Fibroblast of the aortic adventitia (primary cell): ENCODE data around the gene SMOC2. TPM values are rescaled to one million over a fixed set of nuclear protein-coding genes. Genes with fewer than 3 reads are reported as not detected.

ENCODE experiments used
- DNase-seq: peaks from one replicate; pipeline ENCODE4 v3.0.0-alpha.2; 2010; ENCODE audit warnings: low read depth
- H3K4me3 ChIP-seq: 2 replicates; pipeline ENCODE4 v1.5.1; 2011; ENCODE audit warnings: low read depth, mild to moderate bottlenecking, control low read depth, low read length, moderate library complexity
- total RNA-seq: library from RNA; depleted of rRNA; stranded (reverse); fragments of >200 nt; gene quantifications from 2 replicates; pipeline ENCODE4 v1.2.3, GENCODE V29; 2012; ENCODE audit warnings: low replicate concordance
- TF ChIP-seq, protein P1 (sequence below): IDR thresholded peaks from 2 replicates; pipeline ENCODE4 v1.5.1; 2011; ENCODE audit warnings: mild to moderate bottlenecking, low read length, control low read depth, inconsistent platforms; ENCODE audit not compliant: insufficient read depth

The SMOC2 gene
- total RNA-seq, 1 donor = 0.09 TPM

DNA sequence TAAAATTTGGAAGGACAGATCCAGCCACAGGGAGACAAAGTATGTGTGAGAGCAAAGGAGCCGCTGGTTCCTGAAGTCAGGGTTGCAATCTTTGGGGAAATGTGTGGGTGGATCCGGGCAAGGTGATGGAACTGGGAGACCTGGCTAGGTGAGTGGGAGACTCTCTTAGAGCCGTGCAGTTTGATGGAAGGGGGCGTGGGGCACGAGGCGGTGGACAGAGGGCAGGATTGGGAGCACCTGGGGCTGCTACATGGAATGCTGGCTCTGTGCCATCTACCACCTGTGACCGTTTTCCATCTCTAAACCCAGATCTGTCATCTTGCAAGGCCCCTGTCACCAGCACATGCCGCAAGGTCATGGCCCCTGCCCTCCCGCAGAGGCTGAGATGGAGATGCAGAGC is 268.4 kb downstream of the SMOC2 start:
- H3K4me3 ChIP-seq = no peak overlapping the region
- no peak for DNase-seq
- TF ChIP-seq, protein P1, sequence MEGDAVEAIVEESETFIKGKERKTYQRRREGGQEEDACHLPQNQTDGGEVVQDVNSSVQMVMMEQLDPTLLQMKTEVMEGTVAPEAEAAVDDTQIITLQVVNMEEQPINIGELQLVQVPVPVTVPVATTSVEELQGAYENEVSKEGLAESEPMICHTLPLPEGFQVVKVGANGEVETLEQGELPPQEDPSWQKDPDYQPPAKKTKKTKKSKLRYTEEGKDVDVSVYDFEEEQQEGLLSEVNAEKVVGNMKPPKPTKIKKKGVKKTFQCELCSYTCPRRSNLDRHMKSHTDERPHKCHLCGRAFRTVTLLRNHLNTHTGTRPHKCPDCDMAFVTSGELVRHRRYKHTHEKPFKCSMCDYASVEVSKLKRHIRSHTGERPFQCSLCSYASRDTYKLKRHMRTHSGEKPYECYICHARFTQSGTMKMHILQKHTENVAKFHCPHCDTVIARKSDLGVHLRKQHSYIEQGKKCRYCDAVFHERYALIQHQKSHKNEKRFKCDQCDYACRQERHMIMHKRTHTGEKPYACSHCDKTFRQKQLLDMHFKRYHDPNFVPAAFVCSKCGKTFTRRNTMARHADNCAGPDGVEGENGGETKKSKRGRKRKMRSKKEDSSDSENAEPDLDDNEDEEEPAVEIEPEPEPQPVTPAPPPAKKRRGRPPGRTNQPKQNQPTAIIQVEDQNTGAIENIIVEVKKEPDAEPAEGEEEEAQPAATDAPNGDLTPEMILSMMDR = no peak

DNA sequence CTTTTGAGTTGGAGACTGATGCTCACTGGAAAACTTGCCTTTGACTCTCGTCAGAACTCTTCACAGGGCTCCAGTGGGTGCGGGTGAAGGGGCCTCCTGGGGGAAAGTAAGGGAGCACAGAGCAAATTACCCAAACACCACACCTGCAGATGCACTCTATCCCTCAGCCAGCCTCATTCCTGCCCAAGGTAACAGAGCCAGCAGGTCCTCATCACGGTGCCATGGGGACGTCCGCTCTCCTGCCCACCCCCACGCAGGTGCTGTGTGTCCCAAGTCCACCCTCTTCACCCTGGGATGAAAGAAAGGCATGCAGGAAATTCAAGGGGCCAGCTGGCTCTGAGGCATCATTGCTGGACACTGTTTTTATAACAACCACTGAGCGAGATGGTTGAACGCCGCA is 269.0 kb downstream of the SMOC2 start:
- no peak overlapping the region for H3K4me3 ChIP-seq
- TF ChIP-seq, protein P1 = no peak
- DNase-seq = no peak

DNA sequence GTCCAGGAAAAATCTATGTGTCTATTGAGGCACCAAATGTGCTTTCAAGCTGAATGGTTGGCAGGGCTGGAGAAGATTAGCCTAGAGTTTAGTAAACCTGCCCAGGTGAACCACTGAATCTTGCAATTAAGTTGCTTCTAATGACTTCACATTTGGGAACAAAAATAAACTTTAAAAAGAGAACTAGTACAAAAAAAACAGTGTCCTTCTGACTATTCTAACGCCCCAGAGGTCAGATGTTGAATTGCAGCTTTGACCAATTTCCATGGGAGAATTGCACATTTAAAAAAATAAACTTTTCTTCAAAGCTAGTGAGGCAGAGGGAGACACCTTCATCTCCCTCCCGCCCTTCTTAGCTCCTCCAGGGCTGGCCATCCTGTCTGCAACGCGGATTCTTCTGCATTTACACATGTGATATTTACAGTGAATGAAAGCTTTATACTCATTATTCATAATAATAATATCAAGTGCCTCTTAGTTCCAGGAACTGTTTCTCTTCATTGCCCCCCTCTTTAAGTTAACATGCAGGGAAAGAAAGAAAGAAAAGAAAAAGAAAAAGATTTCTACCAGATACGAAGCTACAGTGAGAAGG is 270.2 kb downstream of the SMOC2 start:
- peak; percentile 20 for DNase-seq
- no peak overlapping the region for H3K4me3 ChIP-seq
- TF ChIP-seq, protein P1 = peak; percentile 54

DNA sequence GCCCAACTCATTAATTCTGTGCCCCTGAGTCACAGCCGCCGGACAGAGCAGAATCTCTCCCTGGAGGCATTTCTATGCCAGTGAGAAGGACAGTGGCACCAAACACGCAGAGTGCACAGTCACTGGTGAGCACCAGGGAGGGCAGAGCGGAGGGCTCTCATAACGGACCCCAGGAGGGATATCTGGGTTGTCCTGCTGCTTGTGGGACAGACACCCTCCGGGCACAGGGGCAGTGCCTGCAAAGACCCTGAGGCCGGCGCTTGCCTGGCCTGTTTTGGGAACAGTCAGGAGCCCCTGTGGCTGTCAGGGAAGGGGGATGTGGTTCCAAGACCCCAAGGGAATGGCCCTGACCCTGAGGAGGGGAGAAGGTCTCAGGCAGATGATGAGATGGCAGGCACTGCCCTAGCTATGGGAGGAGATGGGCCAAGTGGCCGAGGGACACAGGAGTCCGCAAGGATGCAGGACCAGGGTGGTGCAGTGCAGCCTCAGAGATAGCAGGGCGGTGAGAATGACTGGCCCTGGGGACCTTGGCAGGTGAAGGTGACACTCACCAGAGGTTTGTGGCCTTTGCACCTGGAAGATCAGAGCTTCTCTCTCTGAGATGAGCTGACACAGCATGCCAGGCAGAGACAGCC is 270.8 kb downstream of the SMOC2 start:
- no peak for DNase-seq
- TF ChIP-seq, protein P1 = no peak
- H3K4me3 ChIP-seq = no peak overlapping the region

DNA sequence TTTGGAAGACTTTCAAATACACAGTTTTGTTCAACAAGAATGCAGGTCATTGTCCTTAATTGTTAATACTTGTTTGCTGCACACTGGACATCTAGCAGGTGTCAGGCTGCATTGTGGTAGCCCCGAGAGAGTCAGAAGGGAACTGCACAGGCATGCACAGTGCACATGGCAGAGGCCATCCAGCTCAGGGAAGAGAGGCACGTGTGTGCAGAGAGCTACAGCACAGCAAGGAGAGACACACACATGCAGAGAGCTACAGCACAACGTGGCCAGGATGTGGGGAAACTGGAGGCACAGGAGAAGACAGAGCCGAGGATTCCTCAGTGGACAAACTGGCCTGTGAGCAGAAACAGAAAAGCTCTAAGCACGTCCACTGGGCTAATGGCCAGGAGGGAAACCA is 272.0 kb downstream of the SMOC2 start:
- DNase-seq = no peak
- TF ChIP-seq, protein P1 = no peak
- H3K4me3 ChIP-seq = no peak overlapping the region

DNA sequence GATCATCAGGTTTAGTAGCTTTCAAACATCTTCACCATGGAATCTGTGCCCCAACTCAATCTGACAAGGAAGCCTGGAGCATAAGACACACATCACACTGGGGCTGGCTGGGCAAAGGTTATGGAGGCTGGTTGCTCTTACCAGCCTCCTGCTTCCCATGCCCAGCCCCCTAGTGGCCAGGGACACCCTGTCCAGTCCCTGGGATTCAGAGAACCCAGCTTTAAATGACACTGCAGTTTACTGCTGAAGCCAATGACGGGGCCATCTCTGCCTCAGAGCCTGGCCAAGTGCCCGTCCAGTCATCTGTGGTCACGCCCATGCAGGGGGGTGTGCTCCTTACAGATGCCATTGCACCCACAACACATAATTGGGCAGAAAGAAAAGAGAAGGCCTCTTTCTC is 272.9 kb downstream of the SMOC2 start:
- H3K4me3 ChIP-seq = no peak overlapping the region
- no peak for DNase-seq
- TF ChIP-seq, protein P1 = no peak
